ENCODE data around the gene RTL10.

RTL10 gene

GRCh38 chr22:19875531-19876313, 21.0 kb upstream of the RTL10 start:
- no peak for DNase-seq

GRCh38 chr22:19875061-19875530, 20.4 kb upstream of the RTL10 start:
- DNase-seq, result no peak

GRCh38 chr22:19874307-19875060, 19.8 kb upstream of the RTL10 start:
- peak; percentile 41 for DNase-seq

DNA sequence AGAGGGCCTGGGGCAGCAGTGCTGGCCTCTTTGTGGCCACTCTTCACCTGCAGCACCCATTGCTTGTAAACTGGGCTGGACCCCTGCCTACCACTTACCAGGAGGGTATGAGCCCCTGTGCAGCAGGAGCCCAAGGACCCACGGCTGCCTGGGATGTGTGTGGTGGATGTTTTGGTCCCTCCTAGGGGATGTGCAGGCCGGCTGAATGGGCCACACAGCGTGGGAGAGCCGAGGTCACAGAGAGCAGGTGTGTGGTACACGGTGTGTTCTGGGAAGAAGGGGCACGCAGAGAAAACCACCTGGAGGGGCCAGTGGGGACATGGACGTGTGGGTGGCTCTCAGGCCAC, 19.3 kb upstream of the RTL10 start:
- DNase-seq, result no peak

DNA sequence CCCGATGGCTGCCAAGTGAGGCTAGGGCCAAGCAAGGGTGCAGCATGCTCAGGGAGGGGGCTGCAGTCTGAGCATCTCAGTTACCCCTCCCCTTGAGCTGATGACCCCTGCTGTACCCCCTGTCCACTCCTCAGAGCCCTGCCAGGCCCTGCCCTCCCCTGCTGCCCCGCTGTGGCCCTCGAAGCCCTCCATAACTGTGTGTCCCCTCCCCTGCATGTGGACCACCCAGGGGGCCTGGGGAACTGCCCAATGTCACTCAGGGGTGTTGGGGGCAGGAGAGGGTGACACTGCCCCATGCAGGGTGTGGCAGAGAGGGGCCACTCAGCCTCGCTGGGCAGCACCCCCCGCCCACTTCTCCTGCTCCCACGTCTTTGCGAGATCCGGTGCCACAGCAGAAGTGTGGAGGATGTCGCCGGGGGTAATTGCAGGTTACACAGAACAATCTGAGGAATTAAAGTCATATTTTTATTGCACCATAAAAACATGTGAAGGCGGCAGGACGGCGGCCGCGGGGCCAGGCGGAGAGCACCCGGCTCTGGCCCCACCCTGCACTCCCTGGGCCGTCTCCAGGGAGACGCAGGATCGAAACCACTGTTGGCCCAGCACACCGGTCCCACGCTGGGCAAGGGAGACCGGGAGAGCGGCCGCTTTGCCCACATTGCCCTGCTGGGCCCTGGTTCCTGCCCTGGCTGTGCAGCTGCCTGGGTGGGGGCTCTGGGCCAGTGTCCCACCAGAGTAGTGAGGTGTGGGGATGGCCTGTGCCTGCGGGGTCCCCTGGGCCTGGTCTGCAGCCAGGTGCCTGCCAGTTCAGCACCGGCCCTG, 18.7 kb upstream of the RTL10 start:
- no peak for DNase-seq

GRCh38 chr22:19872779-19873137, 18.1 kb upstream of the RTL10 start:
- no peak for DNase-seq

DNA sequence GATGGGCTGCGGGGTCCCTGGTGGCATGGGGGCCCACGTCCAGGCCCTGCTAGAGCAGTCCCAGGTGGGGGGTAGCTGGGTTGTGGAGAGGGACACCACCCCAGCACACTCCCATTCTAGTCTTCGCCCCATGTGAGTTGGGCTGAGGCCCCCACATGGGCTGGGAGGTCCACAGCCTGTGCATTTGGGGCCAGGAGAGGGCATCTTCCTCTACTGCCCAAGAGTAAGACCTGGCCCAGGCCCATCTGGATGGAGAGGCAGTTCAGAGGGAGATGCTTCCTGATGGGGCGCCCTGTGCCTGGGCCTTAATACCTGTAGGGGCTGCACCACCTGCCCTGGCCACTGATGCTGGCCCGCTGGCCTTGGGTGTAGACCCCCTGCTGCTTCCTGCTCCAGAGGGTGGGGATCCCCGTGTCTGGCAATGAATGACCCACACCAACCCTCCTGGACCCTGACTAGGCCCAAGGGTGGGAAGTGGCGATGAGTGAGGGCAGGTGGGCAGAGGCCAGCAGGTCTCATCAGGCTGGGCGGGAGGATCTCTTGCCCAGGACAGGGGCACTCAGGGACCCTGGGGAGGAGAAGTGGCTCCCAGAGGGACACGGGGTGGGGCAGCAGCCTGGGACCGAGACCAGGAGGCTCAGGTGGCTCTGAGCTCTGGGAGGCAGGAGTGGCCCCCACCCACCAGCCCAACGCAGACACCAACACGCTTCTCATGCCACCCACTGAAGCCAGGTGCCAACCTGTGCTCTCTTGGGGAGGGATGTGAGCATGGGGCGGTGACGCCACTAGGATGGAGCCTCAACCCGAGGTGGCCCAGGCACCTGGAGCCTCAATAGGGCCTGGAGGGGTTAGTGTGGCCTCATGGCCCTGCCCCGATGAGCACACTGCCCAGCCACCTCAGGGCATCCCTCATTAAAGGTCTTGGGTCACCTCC, 17.4 kb upstream of the RTL10 start:
- no peak for DNase-seq

- no peak for DNase-seq
These were observed 16.6 kb upstream of the RTL10 start for GRCh38 chr22:19871023-19871844.

- DNase-seq, result no peak
These were observed 15.7 kb upstream of the RTL10 start for GRCh38 chr22:19870153-19871022.

GRCh38 chr22:19869497-19870152, 15.0 kb upstream of the RTL10 start:
- no peak for DNase-seq

- DNase-seq, result no peak
These were observed 14.2 kb upstream of the RTL10 start for GRCh38 chr22:19868773-19869471.

- DNase-seq, result no peak
These were observed 13.7 kb upstream of the RTL10 start for GRCh38 chr22:19868333-19868732.

DNA sequence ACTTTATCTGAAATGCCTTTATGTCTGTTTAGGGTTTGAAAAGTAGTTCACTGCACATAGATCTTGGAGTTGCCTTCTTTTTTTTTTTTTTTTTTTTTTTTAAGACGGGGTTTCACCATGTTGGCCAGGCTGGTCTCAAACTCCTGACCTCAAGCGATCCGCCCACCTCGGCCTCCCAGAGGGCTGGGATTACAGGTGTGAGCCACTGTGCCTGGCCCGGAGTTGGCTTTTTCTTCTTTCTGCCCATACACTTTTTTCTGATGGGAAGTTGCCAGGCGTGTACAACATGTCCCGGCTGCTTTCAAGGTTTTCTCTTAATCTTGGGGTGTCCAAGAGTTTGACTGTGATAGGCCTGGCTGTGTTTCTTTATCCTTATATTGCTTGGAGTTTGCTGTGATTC, 12.9 kb upstream of the RTL10 start:
- no peak for DNase-seq

DNA sequence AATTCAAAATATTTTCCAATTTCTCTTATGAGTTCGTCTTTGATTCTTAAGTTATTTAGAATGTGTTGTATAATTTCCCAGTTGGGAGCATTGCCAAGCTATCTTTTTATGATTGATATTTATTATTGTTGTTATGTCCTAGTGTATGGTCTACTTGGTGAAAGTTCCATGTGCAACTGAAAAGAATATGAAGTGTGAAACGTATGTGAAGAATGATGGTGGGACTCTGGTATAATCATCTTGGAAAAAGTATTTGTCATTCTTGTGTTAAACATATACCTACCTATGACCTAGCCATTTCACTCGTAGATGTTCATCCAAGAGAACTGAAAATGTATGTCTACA, 12.0 kb upstream of the RTL10 start:
- no peak for DNase-seq

DNA sequence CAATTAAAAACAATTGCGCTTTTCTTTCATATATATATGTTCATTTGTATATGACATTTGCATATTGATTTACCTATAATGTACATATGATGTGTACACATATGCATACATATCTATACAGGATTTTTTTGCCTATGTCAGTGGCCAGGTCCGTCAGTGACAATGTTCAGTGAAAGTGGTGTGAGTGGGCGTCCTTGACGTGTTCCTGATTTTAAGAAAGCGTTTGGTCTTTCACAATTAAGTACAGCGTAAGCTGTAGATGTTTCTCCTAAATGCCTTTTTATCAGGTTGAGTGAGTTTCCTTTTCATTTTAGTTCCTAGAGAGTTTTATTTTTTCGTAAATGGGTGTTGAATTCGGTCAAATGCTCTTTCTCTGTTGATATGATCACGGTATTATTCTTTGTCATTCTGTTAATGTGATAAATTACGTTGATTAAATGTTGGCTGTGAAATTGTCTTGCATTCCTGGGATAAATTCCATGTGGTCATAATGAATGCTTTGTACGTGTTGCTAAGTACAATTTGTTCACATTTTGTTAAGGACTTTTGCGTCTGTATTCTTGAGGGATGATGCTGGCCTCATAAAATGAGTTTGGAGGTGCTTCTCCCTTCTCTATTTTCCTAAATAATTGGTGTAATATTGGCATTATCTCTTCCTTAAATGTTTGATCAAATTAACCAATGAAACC, 10.6 kb upstream of the RTL10 start:
- DNase-seq, result no peak

GRCh38 chr22:19864538-19865106, 9.9 kb upstream of the RTL10 start:
- DNase-seq, result no peak

- DNase-seq, result no peak
These were observed 8.9 kb upstream of the RTL10 start for GRCh38 chr22:19863571-19863970.

DNA sequence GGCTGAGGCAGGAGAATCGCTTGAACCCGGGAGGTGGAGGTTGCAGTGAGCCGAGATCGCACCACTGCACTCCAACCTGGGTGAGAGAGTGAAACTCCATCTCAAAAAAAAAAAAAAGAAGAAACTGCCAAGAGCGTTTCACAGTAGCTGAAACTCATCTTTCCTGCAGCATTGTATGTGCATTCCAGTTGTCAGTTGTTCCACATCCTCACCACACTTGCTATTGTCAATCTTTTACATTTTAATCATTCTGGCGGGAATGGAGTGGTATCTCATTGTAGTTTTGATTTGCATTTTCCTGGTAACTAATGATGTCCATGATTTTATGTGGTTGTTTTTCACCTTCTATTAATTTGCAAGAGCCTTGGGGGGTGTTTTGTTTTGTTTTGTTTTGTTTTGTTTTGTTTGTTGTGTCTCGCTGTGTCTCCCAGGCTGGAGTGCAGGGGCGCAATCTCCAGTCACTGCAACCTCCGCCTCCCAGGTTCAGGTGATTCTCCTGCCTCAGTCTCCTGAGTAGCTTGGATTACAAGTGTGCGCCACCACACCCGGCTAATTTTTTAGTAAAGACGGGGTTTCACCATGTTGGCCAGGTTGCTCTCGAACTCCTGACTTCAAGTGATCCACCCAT, 8.1 kb upstream of the RTL10 start:
- DNase-seq, result no peak
